Measurements from ENCODE around the gene BRI3BP.

BRI3BP gene

GRCh38 chr12:124970647-124971402 is 22.6 kb upstream of the BRI3BP start:
- TF ChIP-seq CTCF (IDR thresholded peaks at IDR 0.05; ENCODE audit: low read depth, low read length, missing control alignments) = no peak
- no peak overlapping the region for H3K4me3 ChIP-seq (ENCODE audit: low read depth, low read length)
- in situ Hi-C loops (cut with HindIII; ENCODE audit: low sequenced_read_pairs) = no loop called here
- no peak for DNase-seq (ENCODE audit: low read depth)

GRCh38 chr12:124971603-124972002 is 21.8 kb upstream of the BRI3BP start:
- no peak for DNase-seq (ENCODE audit: low read depth)
- no peak overlapping the region for H3K4me3 ChIP-seq (ENCODE audit: low read depth, low read length)
- no peak for TF ChIP-seq CTCF (IDR thresholded peaks at IDR 0.05; ENCODE audit: low read depth, low read length, missing control alignments)
- in situ Hi-C loops (cut with HindIII; ENCODE audit: low sequenced_read_pairs) = no loop called here

GRCh38 chr12:124972211-124972610 is 21.2 kb upstream of the BRI3BP start:
- in situ Hi-C loops (cut with HindIII; ENCODE audit: low sequenced_read_pairs) = no loop called here
- TF ChIP-seq CTCF (IDR thresholded peaks at IDR 0.05; ENCODE audit: low read depth, low read length, missing control alignments) = no peak
- no peak for DNase-seq (ENCODE audit: low read depth)
- no peak overlapping the region for H3K4me3 ChIP-seq (ENCODE audit: low read depth, low read length)

- TF ChIP-seq CTCF (IDR thresholded peaks at IDR 0.05; ENCODE audit: low read depth, low read length, missing control alignments) = no peak
- in situ Hi-C loops (cut with HindIII; ENCODE audit: low sequenced_read_pairs) = no loop called here
Measured at GRCh38 chr12:124975276-124975675, 18.2 kb upstream of the BRI3BP start.

GRCh38 chr12:124976999-124977398 is 16.4 kb upstream of the BRI3BP start:
- no peak for TF ChIP-seq CTCF (IDR thresholded peaks at IDR 0.05; ENCODE audit: low read depth, low read length, missing control alignments)
- H3K4me3 ChIP-seq (ENCODE audit: low read depth, low read length) = no peak overlapping the region
- no peak for DNase-seq (ENCODE audit: low read depth)
- in situ Hi-C loops (cut with HindIII; ENCODE audit: low sequenced_read_pairs) = no loop called here

More at GRCh38 chr12:124975276-124975675, 18.2 kb upstream of the BRI3BP start:
- no peak for DNase-seq (ENCODE audit: low read depth)
- no peak overlapping the region for H3K4me3 ChIP-seq (ENCODE audit: low read depth, low read length)

GRCh38 chr12:124979568-124979967 is 13.9 kb upstream of the BRI3BP start:
- in situ Hi-C loops (cut with HindIII; ENCODE audit: low sequenced_read_pairs) = no loop called here
- H3K4me3 ChIP-seq (ENCODE audit: low read depth, low read length) = no peak overlapping the region
- no peak for DNase-seq (ENCODE audit: low read depth)
- TF ChIP-seq CTCF (IDR thresholded peaks at IDR 0.05; ENCODE audit: low read depth, low read length, missing control alignments) = no peak

Measured in astrocyte of the cerebellum (primary cell).